ENCODE results near the gene AMY2B.
"Not testable (repeated sequence)": the region's sequence is repeated elsewhere in the genome, so short reads cannot be mapped to it uniquely, and the experiment has no call there.

AMY2B gene

GRCh38 chr1:103571289-103571688 is at the start of gene AMY2B:
AMY2B (plus strand) TSS chr1:103571589; CDS start chr1:103571603, 14 bp downstream.
- DNase-seq, result not testable (repeated sequence)

GRCh38 chr1:103523346-103523745 is 48.0 kb upstream of the AMY2B start:
- no peak for DNase-seq

GRCh38 chr1:103525114-103525606 is 46.2 kb upstream of the AMY2B start:
- peak; percentile 28 for DNase-seq

- DNase-seq, result peak; percentile 91
Measured at GRCh38 chr1:103525607-103526507, 45.5 kb upstream of the AMY2B start, which contains the start of gene RNPC3. RNPC3 (plus strand) TSS chr1:103525699; CDS start chr1:103526071, 372 bp downstream.

- no peak for DNase-seq
Measured at GRCh38 chr1:103527331-103527730, 44.1 kb upstream of the AMY2B start.

GRCh38 chr1:103529746-103530145 is 41.6 kb upstream of the AMY2B start:
- DNase-seq, result no peak

- DNase-seq, result no peak
Measured at GRCh38 chr1:103538226-103538625, 33.2 kb upstream of the AMY2B start.

GRCh38 chr1:103541431-103541830 is 30.0 kb upstream of the AMY2B start:
- no peak for DNase-seq

GRCh38 chr1:103546496-103546895 is 24.9 kb upstream of the AMY2B start:
- DNase-seq, result no peak

GRCh38 chr1:103547840-103548239 is 23.5 kb upstream of the AMY2B start:
- DNase-seq, result no peak

- no peak for DNase-seq
Measured at GRCh38 chr1:103560427-103560826, 11.0 kb upstream of the AMY2B start.

- DNase-seq, result not testable (repeated sequence)
Measured at GRCh38 chr1:103561124-103561523, 10.3 kb upstream of the AMY2B start.

- no peak for DNase-seq
Measured at GRCh38 chr1:103561643-103562395, 9.6 kb upstream of the AMY2B start.

- no peak for DNase-seq
Measured at GRCh38 chr1:103563056-103563455, 8.3 kb upstream of the AMY2B start.

GRCh38 chr1:103569493-103569892 is 1.9 kb upstream of the AMY2B start:
- DNase-seq, result no peak

- no peak for DNase-seq
Measured at GRCh38 chr1:103576065-103576464, 4.7 kb downstream of the AMY2B start.

GRCh38 chr1:103576784-103577183 is 5.4 kb downstream of the AMY2B start:
- not testable (repeated sequence) for DNase-seq

- DNase-seq, result no peak
Measured at GRCh38 chr1:103582464-103582863, 11.1 kb downstream of the AMY2B start.

GRCh38 chr1:103583887-103584286 is 12.5 kb downstream of the AMY2B start:
- DNase-seq, result no peak

- no peak for DNase-seq
Measured at GRCh38 chr1:103584537-103584936, 13.1 kb downstream of the AMY2B start.

- DNase-seq, result not testable (repeated sequence)
Measured at GRCh38 chr1:103602740-103603139, 31.4 kb downstream of the AMY2B start.

GRCh38 chr1:103616362-103616761 is 45.0 kb downstream of the AMY2B start:
- DNase-seq, result no peak

GRCh38 chr1:103616994-103617477 is 45.6 kb downstream of the AMY2B start, which contains the start of gene AMY2A:
AMY2A (plus strand) TSS chr1:103617427; CDS start chr1:103617441, 14 bp downstream.
- DNase-seq, result not testable (repeated sequence)
